HG02885 (cell line): ENCODE data around the gene NABP2.
"Not testable (repeated sequence)": the region's sequence is repeated elsewhere in the genome, so short reads cannot be mapped to it uniquely, and the experiment has no call there.

Experiments
- ATAC-seq: cut with Tn5 transposase; IDR thresholded peaks from one replicate; pipeline ENCODE4 v1.9.1; 2021; ENCODE audit warnings: mild to moderate bottlenecking; ENCODE audit not compliant: unreplicated experiment, poor library complexity

The NABP2 gene

GRCh38 chr12:56266693-56267442, 42.7 kb downstream of the NABP2 start, which contains the start of gene COQ10A:
TSS of gene COQ10A (plus strand) at chr12:56266942. CDS start at chr12:56267119, 177 bp downstream.
- ATAC-seq: peak; percentile 90

DNA sequence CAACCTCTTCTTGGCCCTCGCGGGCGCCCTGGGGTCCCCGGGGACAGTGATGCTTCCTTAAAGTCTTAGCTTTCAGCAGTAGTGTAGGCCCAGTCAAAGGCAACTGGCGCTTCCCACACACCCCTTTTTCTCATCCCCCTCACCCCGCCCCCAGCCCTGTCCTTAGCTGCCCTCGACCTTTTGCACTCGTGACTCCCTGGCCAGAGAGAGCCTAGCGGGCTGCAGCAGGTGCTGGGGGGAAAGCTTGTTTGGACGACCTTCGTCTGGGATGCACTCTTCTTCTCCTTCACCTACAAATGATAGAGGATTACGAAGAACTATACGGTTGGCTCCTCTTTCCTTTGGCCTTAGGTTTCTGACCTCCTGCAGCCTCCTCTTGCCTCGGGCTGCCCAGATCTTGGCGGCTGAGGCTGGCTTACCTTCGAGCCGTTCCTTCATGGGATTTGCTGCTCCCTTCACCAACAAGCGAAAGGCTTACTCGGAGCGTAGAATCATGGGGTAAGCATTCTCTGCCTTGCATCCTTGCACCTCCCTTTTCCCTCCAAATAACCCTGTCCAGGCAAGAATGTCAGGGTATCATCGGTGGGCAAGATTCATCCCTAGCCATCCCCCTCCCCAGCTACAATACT, 43.4 kb downstream of the NABP2 start:
- ATAC-seq: peak; percentile 20

DNA sequence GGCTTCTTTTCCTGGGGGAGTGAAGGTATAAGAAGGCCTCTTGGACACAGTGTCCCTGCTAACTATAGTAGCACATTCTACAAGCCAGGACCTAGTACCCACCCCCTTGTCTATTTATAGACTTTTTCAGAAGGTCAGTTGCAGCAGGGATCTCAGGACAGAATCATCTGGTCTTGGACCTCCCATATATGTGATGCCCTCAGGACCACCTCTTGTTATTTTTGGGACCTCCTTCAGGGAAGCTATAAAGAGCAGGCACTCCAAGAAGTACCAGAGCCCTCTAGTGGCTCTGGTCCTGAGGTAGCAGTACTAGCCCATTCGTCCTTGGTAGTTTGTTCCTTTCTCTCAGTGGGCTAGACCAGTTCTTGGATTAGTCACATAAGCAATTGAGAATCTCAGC, 46.9 kb downstream of the NABP2 start:
- ATAC-seq: no peak

- ATAC-seq: not testable (repeated sequence)
These were observed 48.3 kb downstream of the NABP2 start for GRCh38 chr12:56272468-56272867.

DNA sequence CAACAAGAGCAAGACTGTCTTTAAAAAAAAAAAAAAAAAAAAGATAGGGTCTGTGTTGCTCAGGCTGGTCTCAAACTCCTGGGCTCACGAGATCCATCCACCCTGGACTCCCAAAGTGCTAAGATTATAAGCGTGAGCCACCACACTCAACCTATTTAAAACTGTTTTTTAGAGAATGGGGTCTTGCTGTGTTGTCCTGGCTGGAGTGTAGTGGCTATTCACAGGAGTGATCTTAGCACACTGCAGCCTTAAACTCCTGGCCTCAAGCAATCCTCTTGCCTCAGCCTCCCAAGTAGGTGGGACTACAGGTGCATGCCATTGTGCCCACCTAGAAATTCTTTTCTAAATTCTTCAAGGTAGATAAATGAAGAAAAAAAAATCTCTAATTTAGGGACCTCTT, 50.2 kb downstream of the NABP2 start:
- no peak for ATAC-seq

DNA sequence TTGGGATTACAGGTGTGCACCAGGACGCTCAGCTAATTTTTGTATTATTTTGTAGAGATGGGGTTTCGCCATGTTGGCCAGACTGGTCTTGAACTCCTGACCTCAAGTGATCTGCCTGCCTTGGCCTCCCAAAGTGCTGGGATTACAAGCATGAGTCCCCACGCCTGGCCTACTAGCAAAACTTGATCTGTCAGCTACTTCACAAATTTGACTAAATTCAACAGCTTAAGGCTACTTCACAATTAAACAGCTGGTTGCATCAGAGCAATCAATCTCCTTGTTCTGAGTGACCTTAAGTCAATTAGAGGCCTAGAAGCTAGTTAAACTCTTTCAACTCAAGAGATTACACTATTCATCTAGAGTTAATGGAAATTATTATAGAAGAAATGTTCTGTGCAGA, 54.8 kb downstream of the NABP2 start:
- ATAC-seq: no peak
